GM23338 (cell line): Measurements from ENCODE around the gene SRSF2. TPM values are rescaled to one million over a fixed set of nuclear protein-coding genes. Genes with fewer than 3 reads are reported as not detected.

ENCODE experiments used
- ATAC-seq: fragments of 200-7000 bp; cut with Tn5 transposase; 3 replicates; pipeline ENCODE4 v1.9.1; 2020
- DNase-seq: peaks from one replicate; pipeline ENCODE4 v3.0.0-alpha.2; 2015; ENCODE audit warnings: low spot score
- H2AFZ ChIP-seq: fragments of 200-600 bp; sonication (generic); 2 replicates; pipeline ENCODE4 v1.8.0; 2016; ENCODE audit warnings: antibody characterized with exemption, mild to moderate bottlenecking, moderate library complexity
- H3F3A ChIP-seq: fragments of 200-600 bp; sonication (generic); replicated peaks from 2 replicates; pipeline ENCODE4 v1.8.0; 2017; ENCODE audit warnings: antibody characterized with exemption, mixed run types, low read depth
- H3K27ac ChIP-seq: fragments of 200-600 bp; sonication (generic); 2 replicates; pipeline ENCODE4 v1.6.1; 2016; ENCODE audit warnings: low read depth
- H3K27me3 ChIP-seq: fragments of 200-600 bp; sonication (generic); 2 replicates; pipeline ENCODE4 v1.8.0; 2016; ENCODE audit warnings: mild to moderate bottlenecking, mixed run types, moderate library complexity; ENCODE audit not compliant: insufficient read depth
- H3K36me3 ChIP-seq: fragments of 200-600 bp; sonication (generic); 2 replicates; pipeline ENCODE4 v1.8.0; 2016; ENCODE audit warnings: mild to moderate bottlenecking; ENCODE audit not compliant: insufficient read depth
- H3K4me1 ChIP-seq: fragments of 200-600 bp; sonication (generic); 2 replicates; pipeline ENCODE4 v1.8.0; 2016; ENCODE audit warnings: mild to moderate bottlenecking, moderate library complexity; ENCODE audit not compliant: insufficient read depth
- H3K4me2 ChIP-seq: fragments of 200-600 bp; sonication (generic); 2 replicates; pipeline ENCODE4 v1.7.1; 2017; ENCODE audit warnings: mixed run types
- H3K4me3 ChIP-seq: fragments of 200-600 bp; sonication (generic); 2 replicates; pipeline ENCODE4 v1.6.1; 2016; ENCODE audit warnings: mixed run types
- H3K79me2 ChIP-seq: fragments of 200-600 bp; sonication (generic); replicated peaks from 2 replicates; pipeline ENCODE4 v1.8.0; 2017; ENCODE audit warnings: mild to moderate bottlenecking; ENCODE audit not compliant: insufficient read depth
- H3K9me2 ChIP-seq: fragments of 200-600 bp; sonication (generic); 2 replicates; pipeline ENCODE4 v1.8.0; 2017; ENCODE audit not compliant: insufficient read depth
- H4K20me1 ChIP-seq: fragments of 200-600 bp; sonication (generic); replicated peaks from 2 replicates; pipeline ENCODE4 v1.8.0; 2017; ENCODE audit warnings: mild to moderate bottlenecking; ENCODE audit not compliant: insufficient read depth
- H3K27ac Mint-ChIP-seq: 2 replicates; pipeline ENCODE4 v1.8.0; 2020; ENCODE audit warnings: inconsistent platforms, mild to moderate bottlenecking, moderate library complexity, mixed read lengths
- H3K27me3 Mint-ChIP-seq: 3 replicates; pipeline ENCODE4 v1.8.0; 2022; ENCODE audit warnings: low read depth, mild to moderate bottlenecking, moderate library complexity, mixed read lengths, inconsistent platforms; ENCODE audit not compliant: insufficient read depth, poor library complexity
- H3K36me3 Mint-ChIP-seq: 3 replicates; pipeline ENCODE4 v1.8.0; 2021; ENCODE audit warnings: low read depth, mild to moderate bottlenecking, inconsistent platforms, moderate library complexity, mixed read lengths
- H3K4me1 Mint-ChIP-seq: 3 replicates; pipeline ENCODE4 v1.8.0; 2020; ENCODE audit warnings: mild to moderate bottlenecking, inconsistent platforms, mixed read lengths
- H3K4me3 Mint-ChIP-seq: 3 replicates; pipeline ENCODE4 v1.8.0; 2021; ENCODE audit warnings: moderate library complexity, mild to moderate bottlenecking, inconsistent platforms, mixed read lengths
- H3K9me3 Mint-ChIP-seq: 3 replicates; pipeline ENCODE4 v1.8.0; 2020; ENCODE audit warnings: moderate library complexity, mild to moderate bottlenecking, inconsistent platforms, mixed read lengths
- ETS1 ChIP-seq: IDR thresholded peaks from 2 replicates; pipeline ENCODE4 v1.6.1; 2016; ENCODE audit warnings: antibody characterized with exemption
- JUNB ChIP-seq: IDR thresholded peaks from one replicate; pipeline ENCODE4 v1.6.1; 2016; ENCODE audit warnings: antibody characterized with exemption; ENCODE audit not compliant: unreplicated experiment
- NANOG ChIP-seq: IDR thresholded peaks from 2 replicates; pipeline ENCODE4 v1.6.1; 2016; ENCODE audit warnings: antibody characterized with exemption, borderline replicate concordance
- STAT1 ChIP-seq: IDR thresholded peaks from one replicate; pipeline ENCODE4 v1.6.1; 2016; ENCODE audit warnings: antibody characterized with exemption; ENCODE audit not compliant: unreplicated experiment
- ZNF114 ChIP-seq: fragments of 250-450 bp; sonication (Bioruptor Pico); IDR thresholded peaks from 2 replicates; pipeline ENCODE4 v1.5.0; 2020; ENCODE audit warnings: mild to moderate bottlenecking, moderate library complexity
- ZNF462 ChIP-seq: fragments of 250-450 bp; sonication (Bioruptor Pico); IDR thresholded peaks from 2 replicates; pipeline ENCODE4 v1.5.0; 2020; ENCODE audit warnings: mild to moderate bottlenecking, moderate library complexity
- polyA plus RNA-seq: library from polyadenylated mRNA; unstranded; fragments of >200 nt; fragmentation: Nextera tagmentation; extraction: Ambion mirVana; gene quantifications from 2 replicates; pipeline ENCODE4 v1.2.1, GENCODE V29; 2016
- total RNA-seq: library from RNA; depleted of rRNA; stranded (reverse); fragments of >200 nt; shearing (Covaris generic); gene quantifications from 2 replicates; pipeline ENCODE4 v1.2.3, GENCODE V29; 2014

Gene SRSF2
- total and polyA plus RNA-seq, 2 experiments from 2014 or later = 317 to 547 TPM

- TF ChIP-seq ZNF462 (CRISPR knock-in tag) (no peak), ETS1 (no peak), NANOG (no peak), JUNB (no peak), STAT1 (no peak), ZNF114 (CRISPR knock-in tag) (no peak)
Observed at GRCh38 chr17:76784926-76785325, 47.8 kb upstream of the SRSF2 start (continued).

DNA sequence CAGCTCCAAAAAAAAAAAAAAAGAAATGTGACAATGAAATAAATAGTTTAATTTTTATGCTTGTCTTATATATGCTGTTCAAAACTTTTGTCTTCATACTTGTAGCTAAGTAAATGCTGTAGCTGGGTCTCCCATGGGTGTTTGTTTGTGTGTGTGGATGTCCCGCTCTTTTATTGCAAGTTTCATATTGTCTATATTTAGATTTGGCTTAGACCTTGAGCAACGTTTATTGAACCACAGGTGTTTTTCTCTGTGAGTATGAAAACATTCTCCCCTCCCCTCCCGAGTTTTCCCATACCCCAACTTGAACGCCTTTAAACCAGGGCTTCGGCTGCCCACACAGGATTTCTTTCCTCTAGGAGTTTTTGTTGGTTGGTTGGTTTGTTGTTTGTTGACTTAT, 46.0 kb upstream of the SRSF2 start:
- no peak overlapping the region for H2AFZ ChIP-seq
- no peaks in the 10 kb centered on the region for H3K9me3 Mint-ChIP-seq
- TF ChIP-seq STAT1 = no peak
- TF ChIP-seq ZNF462 (CRISPR knock-in tag) = no peak

More for the DNA sequence above, 46.0 kb upstream of the SRSF2 start:
- Histone ChIP-seq H3K27me3 (no peaks in the 10 kb centered on the region), H3K79me2 (no peaks in the 10 kb centered on the region), H3K36me3 (no peaks in the 10 kb centered on the region), H3K9me2 (no peaks in the 10 kb centered on the region), H3K4me2 (no peak overlapping the region), H3F3A (no peaks in the 10 kb centered on the region), H3K27ac (no peak overlapping the region), H3K4me3 (no peak overlapping the region), H3K4me1 (no peaks in the 10 kb centered on the region), H4K20me1 (no peaks in the 10 kb centered on the region; the same call in 1 of the 2 replicates)
- Mint-ChIP-seq H3K27me3 (peaks cover 3% of the 10 kb centered on the region), H3K27ac (no peak overlapping the region; the same call in 1 of the 2 replicates), H3K36me3 (peaks cover 5% of the 10 kb centered on the region; the same call in 2 of the 3 replicates), H3K4me1 (no peaks in the 10 kb centered on the region), H3K4me3 (no peak overlapping the region)
- DNase-seq = no peak
- no peak for ATAC-seq
